HG02884 (cell line): ENCODE measurements around the gene LRMDA.

Experiments used
- ATAC-seq: cut with Tn5 transposase; IDR thresholded peaks from one replicate; pipeline ENCODE4 v1.9.1; 2021; ENCODE audit warnings: mild to moderate bottlenecking, moderate library complexity; ENCODE audit not compliant: unreplicated experiment

The LRMDA gene

GRCh38 chr10:75568450-75569130, 137.2 kb downstream of the LRMDA start:
- ATAC-seq: no peak

- ATAC-seq: no peak
These were observed 138.1 kb downstream of the LRMDA start for GRCh38 chr10:75569506-75569905.

GRCh38 chr10:75572478-75572877, 141.1 kb downstream of the LRMDA start:
- no peak for ATAC-seq

- no peak for ATAC-seq
These were observed 144.5 kb downstream of the LRMDA start for GRCh38 chr10:75575940-75576339.

GRCh38 chr10:75582102-75582501, 150.7 kb downstream of the LRMDA start:
- ATAC-seq: no peak

GRCh38 chr10:75585294-75585693, 153.9 kb downstream of the LRMDA start:
- no peak for ATAC-seq

GRCh38 chr10:75586814-75587213, 155.4 kb downstream of the LRMDA start:
- no peak for ATAC-seq

- no peak for ATAC-seq
These were observed 156.6 kb downstream of the LRMDA start for GRCh38 chr10:75588031-75588430.

- no peak for ATAC-seq
These were observed 158.7 kb downstream of the LRMDA start for GRCh38 chr10:75589895-75590654.

- no peak for ATAC-seq
These were observed 160.8 kb downstream of the LRMDA start for GRCh38 chr10:75592151-75592787.

- no peak for ATAC-seq
These were observed 161.6 kb downstream of the LRMDA start for GRCh38 chr10:75592791-75593643.

- ATAC-seq: no peak
These were observed 162.5 kb downstream of the LRMDA start for GRCh38 chr10:75593692-75594556.

GRCh38 chr10:75596930-75597620, 165.7 kb downstream of the LRMDA start:
- no peak for ATAC-seq

GRCh38 chr10:75597773-75598440, 166.5 kb downstream of the LRMDA start:
- ATAC-seq: no peak

- ATAC-seq: no peak
These were observed 167.6 kb downstream of the LRMDA start for GRCh38 chr10:75598998-75599397.

- no peak for ATAC-seq
These were observed 168.6 kb downstream of the LRMDA start for GRCh38 chr10:75599875-75600648.

GRCh38 chr10:75600833-75601232, 169.4 kb downstream of the LRMDA start:
- ATAC-seq: no peak

- ATAC-seq: no peak
These were observed 170.9 kb downstream of the LRMDA start for GRCh38 chr10:75602341-75602740.
